Measurements from ENCODE around the gene CTSE. TPM values are rescaled to one million over a fixed set of nuclear protein-coding genes. Genes with fewer than 3 reads are reported as not detected.

Gene CTSE
- total RNA-seq, 1 experiment from 2014 or later = not detected

DNA sequence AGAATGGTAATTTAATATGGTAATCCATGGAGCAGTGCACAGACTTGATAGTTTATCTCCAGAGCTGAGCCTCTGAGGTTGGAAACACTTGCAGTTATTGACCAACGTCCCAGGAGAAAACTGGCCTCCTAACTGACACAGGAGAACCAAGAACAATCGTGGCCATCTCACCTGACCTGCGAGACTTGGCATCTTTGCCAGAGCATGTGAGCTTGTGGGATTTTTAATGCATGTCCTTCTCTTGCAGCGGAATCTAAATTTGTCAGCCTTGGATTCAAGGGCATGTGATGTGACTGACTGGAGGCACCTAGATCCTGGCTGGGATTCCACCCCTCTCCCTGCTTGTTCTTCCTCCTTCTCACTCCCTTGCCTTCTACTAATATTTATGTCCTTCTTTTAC lies 52.6 kb downstream of the CTSE start:
- DNase-seq (ENCODE audit: low spot score) = no peak

- no peak for DNase-seq (ENCODE audit: low spot score)
Observed at GRCh38 chr1:205970486-205970885, 53.2 kb downstream of the CTSE start.

- DNase-seq (ENCODE audit: low spot score) = no peak
Observed at GRCh38 chr1:205969229-205969628, 54.5 kb downstream of the CTSE start.

GRCh38 chr1:205967554-205968335 lies 56.0 kb downstream of the CTSE start:
- no peak for DNase-seq (ENCODE audit: low spot score)

- no peak for DNase-seq (ENCODE audit: low spot score)
Observed at GRCh38 chr1:205965036-205965884, 58.4 kb downstream of the CTSE start.

DNA sequence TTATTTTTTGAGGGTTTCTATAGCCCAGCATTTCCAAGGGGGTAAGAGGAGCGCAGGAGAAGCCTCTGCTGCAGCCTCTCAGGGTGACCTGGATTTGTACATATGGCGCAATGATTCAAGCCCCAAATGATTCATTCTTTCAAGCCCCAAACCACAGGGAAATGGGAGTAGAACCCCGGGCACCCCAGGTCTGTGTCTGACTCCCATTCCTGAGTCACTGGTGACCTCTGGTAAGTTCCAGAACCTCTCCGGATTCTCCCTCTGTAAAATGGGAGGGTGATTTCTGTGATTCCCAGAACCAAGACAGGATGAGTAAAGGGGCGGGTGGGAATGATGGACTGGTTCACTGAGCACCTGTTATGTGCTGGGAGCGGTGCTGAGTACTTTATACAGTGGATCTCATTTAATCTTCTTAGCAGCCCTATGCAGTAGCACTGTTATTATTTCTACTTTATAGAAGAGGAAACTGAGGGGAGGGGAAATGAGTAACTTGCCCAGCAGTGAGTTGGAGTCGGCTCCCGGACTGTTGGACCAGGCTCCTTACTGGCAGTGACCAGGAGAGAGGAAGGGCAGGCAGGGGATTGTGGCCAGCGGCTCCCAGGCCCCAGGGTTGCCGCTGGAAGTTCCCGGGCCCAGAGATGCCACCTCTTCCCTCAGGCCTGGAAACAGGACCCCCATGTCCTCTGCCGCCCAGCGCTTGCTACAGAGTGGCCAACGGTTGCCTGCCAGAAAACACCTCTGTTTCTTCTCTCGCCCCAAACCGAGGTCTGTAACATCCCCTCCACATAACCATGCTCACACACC lies 60.1 kb downstream of the CTSE start:
- no peak for DNase-seq (ENCODE audit: low spot score)

DNA sequence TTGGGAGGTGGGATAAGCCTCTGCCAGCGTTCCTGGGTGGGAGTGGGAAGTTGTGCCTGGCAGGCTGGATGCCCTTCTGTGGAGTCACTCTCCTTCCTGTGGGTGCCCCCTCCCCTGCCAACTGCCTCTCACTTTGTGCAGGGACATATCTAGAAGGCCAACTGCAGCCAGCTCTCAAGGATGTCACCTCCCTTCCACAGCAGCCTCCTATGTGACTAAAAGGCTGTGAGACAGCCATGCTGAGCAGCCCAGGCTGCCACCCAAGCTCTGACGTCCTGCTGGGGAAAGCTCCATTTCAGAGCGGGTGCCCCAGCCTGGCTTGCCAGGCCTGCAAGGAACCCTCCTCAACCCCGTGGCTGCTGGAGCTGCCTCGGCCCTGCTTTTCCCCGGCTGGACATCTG lies 60.9 kb downstream of the CTSE start:
- no peak for DNase-seq (ENCODE audit: low spot score)

DNA sequence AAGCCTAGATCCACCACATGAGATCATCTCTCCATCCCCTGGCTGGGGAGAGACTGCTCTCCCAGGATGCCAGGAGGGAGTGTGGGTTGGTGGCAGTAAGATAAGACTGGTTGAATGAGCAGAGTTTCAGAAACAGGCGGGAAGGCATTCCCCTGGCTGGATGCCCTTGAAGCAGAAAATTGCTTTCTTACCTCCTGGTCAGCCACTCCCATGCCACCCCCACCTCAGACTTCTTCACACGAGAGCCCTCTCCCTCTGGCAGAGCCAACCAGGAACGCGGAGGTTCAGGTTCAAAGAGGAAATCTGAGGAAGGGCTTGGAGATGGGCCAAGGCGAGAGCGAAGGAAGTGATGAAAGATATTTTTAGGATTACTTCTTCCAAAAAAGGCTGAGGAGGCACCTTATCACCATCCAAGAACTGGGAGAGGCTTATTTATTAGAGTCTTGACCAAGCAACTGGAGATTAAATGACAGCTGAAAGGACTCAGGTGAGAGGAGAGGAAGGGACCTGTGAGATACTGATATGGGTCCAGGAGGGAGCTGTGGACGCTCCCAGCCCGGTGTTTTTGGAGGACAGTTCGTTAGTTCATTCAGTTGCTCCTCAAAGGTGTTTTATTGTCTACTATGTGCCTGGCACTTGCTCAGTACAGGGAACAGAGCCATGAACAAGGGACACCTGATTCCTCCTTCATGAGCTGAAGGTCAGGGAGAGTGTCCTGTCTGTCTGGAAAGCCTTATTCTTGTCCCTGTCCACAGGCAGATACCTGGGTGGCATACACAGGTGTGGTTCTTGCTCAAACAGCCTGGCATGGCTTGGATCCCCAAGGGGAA lies 61.5 kb downstream of the CTSE start:
- peak; percentile 65 for DNase-seq (ENCODE audit: low spot score)

- peak; percentile 49 for DNase-seq (ENCODE audit: low spot score)
Observed at GRCh38 chr1:205961405-205961804, 62.3 kb downstream of the CTSE start.

DNA sequence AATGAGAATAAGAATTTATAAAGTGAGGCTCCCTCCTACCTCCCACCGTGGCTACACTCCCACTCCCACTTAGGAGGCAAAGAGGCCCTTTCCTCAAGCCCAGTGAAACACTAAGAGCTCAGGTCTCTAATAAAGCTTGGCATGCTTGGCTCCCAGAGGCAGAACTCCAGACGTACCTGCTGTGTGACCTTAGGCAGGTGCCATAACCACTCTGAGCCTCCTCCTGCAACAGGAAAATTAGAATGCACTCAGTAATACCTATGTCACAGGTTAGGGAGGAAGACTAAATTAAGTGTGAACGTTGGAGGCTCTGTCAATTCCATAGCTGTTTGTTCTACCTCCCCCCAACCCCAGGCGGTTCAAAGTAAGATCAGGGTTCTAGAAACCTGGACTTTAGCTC lies 63.9 kb downstream of the CTSE start:
- DNase-seq (ENCODE audit: low spot score) = no peak

Other genes with a start within 250 kb of the CTSE start
- 15.5 and 15.8 TPM in 2 replicates for gene RAB29, start 248.4 kb downstream of the CTSE start, total RNA-seq (2014; rRNA removed; shearing (Covaris generic))
- gene SLC41A1, start 210.7 kb downstream of the CTSE start, total RNA-seq (2014; rRNA removed; shearing (Covaris generic)) = 8.2 and 15.7 TPM in 2 replicates
- gene PM20D1, start 173.8 kb downstream of the CTSE start, total RNA-seq (2014; rRNA removed; shearing (Covaris generic)) = not detected in 2 replicates
- not detected in 2 replicates for gene SLC26A9, start 80.4 kb downstream of the CTSE start, total RNA-seq (2014; rRNA removed; shearing (Covaris generic))
- gene RAB7B, start 20.5 kb downstream of the CTSE start, total RNA-seq (2014; rRNA removed; shearing (Covaris generic)) = 1.9 and 3.8 TPM in 2 replicates
- not detected in 2 replicates for gene RHEX, start 29.3 kb upstream of the CTSE start, total RNA-seq (2014; rRNA removed; shearing (Covaris generic))
- not detected in 2 replicates for gene AVPR1B, start 93.5 kb upstream of the CTSE start, total RNA-seq (2014; rRNA removed; shearing (Covaris generic))
- gene FAM72A, start 178.9 kb upstream of the CTSE start, total RNA-seq (2014; rRNA removed; shearing (Covaris generic)) = 4.5 and 7.2 TPM in 2 replicates
- gene SRGAP2, start 179.6 kb upstream of the CTSE start, total RNA-seq (2014; rRNA removed; shearing (Covaris generic)) = 28.5 and 31.0 TPM in 2 replicates